ENCODE results near the gene ZNF275.
"Not testable (repeated sequence)": the region's sequence is repeated elsewhere in the genome, so short reads cannot be mapped to it uniquely, and the experiment has no call there.

Gene ZNF275

GRCh38 chrX:153319295-153320046, 14.5 kb upstream of the ZNF275 start:
- in situ Hi-C loops (cut with HindIII; ENCODE audit: low sequenced_read_pairs): no loop called here
- no peak for DNase-seq (ENCODE audit: low read depth, low spot score)
- no peak for TF ChIP-seq CTCF (IDR thresholded peaks at IDR 0.05; ENCODE audit: low read depth, low read length)
- no peak overlapping the region for H3K4me3 ChIP-seq (ENCODE audit: low read depth, low read length)

- in situ Hi-C loops (cut with HindIII; ENCODE audit: low sequenced_read_pairs); DNase-seq (ENCODE audit: low read depth, low spot score); H3K4me3 ChIP-seq (ENCODE audit: low read depth, low read length): not testable (repeated sequence)
These were observed 13.9 kb upstream of the ZNF275 start for GRCh38 chrX:153320047-153320443.

GRCh38 chrX:153320555-153321184, 13.3 kb upstream of the ZNF275 start:
- no peak for TF ChIP-seq CTCF (IDR thresholded peaks at IDR 0.05; ENCODE audit: low read depth, low read length)
- in situ Hi-C loops (cut with HindIII; ENCODE audit: low sequenced_read_pairs): no loop called here
- DNase-seq (ENCODE audit: low read depth, low spot score): no peak
- no peak overlapping the region for H3K4me3 ChIP-seq (ENCODE audit: low read depth, low read length)

- DNase-seq (ENCODE audit: low read depth, low spot score): no peak
- in situ Hi-C loops (cut with HindIII; ENCODE audit: low sequenced_read_pairs): no loop called here
- TF ChIP-seq CTCF (IDR thresholded peaks at IDR 0.05; ENCODE audit: low read depth, low read length): no peak
- H3K4me3 ChIP-seq (ENCODE audit: low read depth, low read length): no peak within 1 kb of the TSS
These were observed 12.4 kb upstream of the ZNF275 start, which contains the start of gene PNMA6F for GRCh38 chrX:153321381-153322124. PNMA6F (minus strand) TSS chrX:153321767; CDS start chrX:153320674, 1,093 bp downstream.

- no peak overlapping the region for H3K4me3 ChIP-seq (ENCODE audit: low read depth, low read length)
- no peak for DNase-seq (ENCODE audit: low read depth, low spot score)
- in situ Hi-C loops (cut with HindIII; ENCODE audit: low sequenced_read_pairs): no loop called here
- TF ChIP-seq CTCF (IDR thresholded peaks at IDR 0.05; ENCODE audit: low read depth, low read length): no peak
These were observed 6.4 kb upstream of the ZNF275 start for GRCh38 chrX:153327561-153327960.

- in situ Hi-C loops (cut with HindIII; ENCODE audit: low sequenced_read_pairs): no loop called here
- H3K4me3 ChIP-seq (ENCODE audit: low read depth, low read length): peak overlapping the region; percentile 37
- no peak for TF ChIP-seq CTCF (IDR thresholded peaks at IDR 0.05; ENCODE audit: low read depth, low read length)
- DNase-seq (ENCODE audit: low read depth, low spot score): peak; percentile 20
These were observed 687 bp upstream of the ZNF275 start for GRCh38 chrX:153333266-153333665.
